BJ (cell line): ENCODE measurements around the gene HIRIP3. TPM values are rescaled to one million over a fixed set of nuclear protein-coding genes. Genes with fewer than 3 reads are reported as not detected.

Experiments used
- CTCF ChIA-PET: fragments of 350-600 bp; formaldehyde crosslinking; extraction: SDS; loops from one replicate; lab custom pipeline; 2021; ENCODE audit warnings: antibody characterized with exemption, inconsistent platforms; lab: Yijun Ruan, JAX
- POLR2A ChIA-PET: fragments of 300-600 bp; sonication (Branson Sonifier 250); formaldehyde crosslinking; extraction: SDS; loops from one replicate; lab custom pipeline; 2021; ENCODE audit warnings: antibody characterized with exemption; lab: Charles Lee
- DNase-seq: peaks from one replicate; pipeline ENCODE4 v3.0.0-alpha.2; 2011; ENCODE audit warnings: low read depth
- H3K27me3 ChIP-seq: 2 replicates; pipeline ENCODE4 v1.6.0; 2011; ENCODE audit warnings: low read length; ENCODE audit not compliant: control insufficient read depth, insufficient read depth
- H3K36me3 ChIP-seq: 2 replicates; pipeline ENCODE4 v1.5.1; 2011; ENCODE audit warnings: low read length; ENCODE audit not compliant: control insufficient read depth, insufficient read depth
- H3K4me3 ChIP-seq: 2 replicates; pipeline ENCODE4 v1.5.1; 2011; ENCODE audit warnings: low read depth, mild to moderate bottlenecking, control low read depth, low read length
- CTCF ChIP-seq: IDR thresholded peaks from 2 replicates; pipeline ENCODE4 v1.5.1; 2011; ENCODE audit warnings: low read depth, mild to moderate bottlenecking, control low read depth, inconsistent platforms, low read length, moderate library complexity; ENCODE audit not compliant: insufficient read depth
- polyA plus RNA-seq: library from polyadenylated mRNA; depleted of rRNA; stranded (reverse); fragments of >200 nt; gene quantifications from 2 replicates; pipeline ENCODE4 v1.2.3, GENCODE V29; 2011

The HIRIP3 gene
- polyA plus RNA-seq, 1 experiment: 9.6 TPM

- H3K36me3 ChIP-seq: peaks cover 65% of the 10 kb centered on the region
- ChIA-PET CTCF (interaction anchor here (1.7 kb wide), 1 partner anchor 17 kb away, joined by 3 read pairs; no protein-coding TSS in a partner anchor), POLR2A (no interaction called here)
- DNase-seq: no peak
- no peak overlapping the region for H3K4me3 ChIP-seq
- no peak for TF ChIP-seq CTCF
- H3K27me3 ChIP-seq: no peaks in the 10 kb centered on the region
Observed at GRCh38 chr16:29988346-29989075, 6.9 kb downstream of the HIRIP3 start.

GRCh38 chr16:29987371-29988085 is 7.9 kb downstream of the HIRIP3 start:
- ChIA-PET POLR2A (no interaction called here), CTCF (interaction anchor here (1.1 to 1.4 kb wide), 2 partner anchors 12 to 139 kb away, joined by 3 to 4 read pairs; no protein-coding TSS in a partner anchor)
- H3K36me3 ChIP-seq: peaks cover 70% of the 10 kb centered on the region
- no peak for DNase-seq
- no peaks in the 10 kb centered on the region for H3K27me3 ChIP-seq
- TF ChIP-seq CTCF: no peak
- no peak overlapping the region for H3K4me3 ChIP-seq

- POLR2A ChIA-PET: no interaction called here
- CTCF ChIA-PET: interaction anchor here (1.1 to 1.4 kb wide), 2 partner anchors 11 to 139 kb away, joined by 3 to 4 read pairs; no protein-coding TSS in a partner anchor
- no peaks in the 10 kb centered on the region for H3K27me3 ChIP-seq
- peaks cover 69% of the 10 kb centered on the region for H3K36me3 ChIP-seq
- TF ChIP-seq CTCF: no peak
- H3K4me3 ChIP-seq: no peak overlapping the region
- no peak for DNase-seq
Observed at GRCh38 chr16:29986931-29987330, 8.5 kb downstream of the HIRIP3 start.

- ChIA-PET POLR2A (no interaction called here), CTCF (interaction anchor here (0.9 to 1.1 kb wide), 2 partner anchors 19 to 138 kb away, joined by 3 read pairs; no protein-coding TSS in a partner anchor)
- Histone ChIP-seq H3K4me3 (no peak overlapping the region), H3K27me3 (no peaks in the 10 kb centered on the region), H3K36me3 (peaks cover 72% of the 10 kb centered on the region)
- DNase-seq: no peak
- TF ChIP-seq CTCF: no peak
Observed at GRCh38 chr16:29986231-29986630, 9.2 kb downstream of the HIRIP3 start.

GRCh38 chr16:29985271-29985811 is 10.1 kb downstream of the HIRIP3 start:
- CTCF ChIA-PET: interaction anchor here (0.9 kb wide), 1 partner anchor 19 kb away, joined by 3 read pairs; no protein-coding TSS in a partner anchor
- no peak for DNase-seq
- H3K36me3 ChIP-seq: peaks cover 68% of the 10 kb centered on the region
- no peaks in the 10 kb centered on the region for H3K27me3 ChIP-seq
- no peak overlapping the region for H3K4me3 ChIP-seq
- POLR2A ChIA-PET: no interaction called here
- TF ChIP-seq CTCF: no peak
